ENCODE results near the gene XPO6.

DNA sequence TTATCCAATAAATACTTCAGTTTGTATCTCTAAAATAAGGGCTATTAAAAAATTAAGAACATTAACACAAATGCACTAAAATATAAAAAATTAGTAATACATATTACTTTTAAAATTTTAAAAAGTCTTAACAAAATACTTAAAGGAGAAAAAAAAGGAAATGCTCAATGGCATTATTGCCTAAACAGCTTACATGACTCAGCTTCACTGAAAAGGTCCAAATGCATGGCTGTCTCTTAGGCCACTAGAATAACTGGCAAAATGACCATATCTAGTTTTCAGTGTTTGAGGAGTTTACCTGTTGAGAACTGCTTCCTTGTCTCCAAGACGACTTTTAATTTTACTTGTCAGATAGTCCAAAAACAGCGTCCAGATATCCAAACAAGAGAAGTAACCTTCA lies 66.0 kb downstream of the XPO6 start:
- TF ChIP-seq, protein P1, sequence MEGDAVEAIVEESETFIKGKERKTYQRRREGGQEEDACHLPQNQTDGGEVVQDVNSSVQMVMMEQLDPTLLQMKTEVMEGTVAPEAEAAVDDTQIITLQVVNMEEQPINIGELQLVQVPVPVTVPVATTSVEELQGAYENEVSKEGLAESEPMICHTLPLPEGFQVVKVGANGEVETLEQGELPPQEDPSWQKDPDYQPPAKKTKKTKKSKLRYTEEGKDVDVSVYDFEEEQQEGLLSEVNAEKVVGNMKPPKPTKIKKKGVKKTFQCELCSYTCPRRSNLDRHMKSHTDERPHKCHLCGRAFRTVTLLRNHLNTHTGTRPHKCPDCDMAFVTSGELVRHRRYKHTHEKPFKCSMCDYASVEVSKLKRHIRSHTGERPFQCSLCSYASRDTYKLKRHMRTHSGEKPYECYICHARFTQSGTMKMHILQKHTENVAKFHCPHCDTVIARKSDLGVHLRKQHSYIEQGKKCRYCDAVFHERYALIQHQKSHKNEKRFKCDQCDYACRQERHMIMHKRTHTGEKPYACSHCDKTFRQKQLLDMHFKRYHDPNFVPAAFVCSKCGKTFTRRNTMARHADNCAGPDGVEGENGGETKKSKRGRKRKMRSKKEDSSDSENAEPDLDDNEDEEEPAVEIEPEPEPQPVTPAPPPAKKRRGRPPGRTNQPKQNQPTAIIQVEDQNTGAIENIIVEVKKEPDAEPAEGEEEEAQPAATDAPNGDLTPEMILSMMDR (conservative IDR thresholded peaks at IDR 0.05; ENCODE audit: low read length): no peak
- TF ChIP-seq EZH2phosphoT487 (IDR thresholded peaks at IDR 0.05; ENCODE audit: borderline replicate concordance): no peak
